Fibroblast of the conjunctiva (primary cell): Measurements from ENCODE around the gene EGFR.

Source experiments
- DNase-seq: peaks from one replicate; pipeline ENCODE4 v3.0.0-alpha.2; 2010; ENCODE audit warnings: low read depth

The EGFR gene

GRCh38 chr7:55250313-55250712 is 231.5 kb downstream of the EGFR start:
- no peak for DNase-seq

DNA sequence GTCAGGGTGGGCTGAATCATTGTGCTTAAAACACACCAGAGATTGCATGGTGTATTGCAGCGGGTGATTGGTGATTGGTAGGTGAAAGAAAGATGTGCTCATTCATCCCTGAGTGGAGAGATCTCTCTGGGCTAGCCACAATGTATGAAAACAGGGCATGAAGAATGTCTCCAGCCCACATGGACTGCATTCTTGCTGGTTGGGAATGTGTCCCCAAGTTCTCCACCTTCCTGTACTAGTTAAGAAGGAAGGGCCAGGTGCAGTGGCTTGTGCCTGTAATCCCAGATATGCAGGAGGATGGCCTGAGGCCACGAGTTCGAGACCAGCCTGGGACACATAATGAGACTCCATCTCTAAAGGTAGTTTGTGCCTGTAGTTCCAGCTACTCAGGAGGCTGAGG is 232.5 kb downstream of the EGFR start:
- DNase-seq = no peak

GRCh38 chr7:55251911-55252310 is 233.1 kb downstream of the EGFR start:
- DNase-seq = no peak

DNA sequence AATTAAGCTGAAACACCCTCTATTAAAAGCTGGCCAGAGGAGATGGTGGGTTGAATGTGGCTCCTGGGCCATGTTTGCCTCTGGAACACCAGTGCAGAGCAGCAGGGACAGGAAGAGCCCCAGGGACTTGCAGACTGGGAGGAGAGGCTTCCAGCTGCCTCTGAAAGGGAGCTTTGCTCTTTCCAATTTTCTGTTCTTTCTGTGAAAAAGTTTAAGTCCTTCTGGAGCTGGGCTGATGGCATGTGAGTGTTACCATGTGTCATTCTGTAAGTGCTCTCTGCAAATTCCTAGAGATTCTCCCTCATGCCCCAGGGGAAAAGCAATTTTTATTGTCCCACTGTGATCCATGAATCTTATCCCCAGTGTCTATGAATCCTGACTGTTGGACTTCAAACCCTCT is 233.6 kb downstream of the EGFR start:
- no peak for DNase-seq

GRCh38 chr7:55253188-55253587 is 234.4 kb downstream of the EGFR start:
- DNase-seq = no peak

DNA sequence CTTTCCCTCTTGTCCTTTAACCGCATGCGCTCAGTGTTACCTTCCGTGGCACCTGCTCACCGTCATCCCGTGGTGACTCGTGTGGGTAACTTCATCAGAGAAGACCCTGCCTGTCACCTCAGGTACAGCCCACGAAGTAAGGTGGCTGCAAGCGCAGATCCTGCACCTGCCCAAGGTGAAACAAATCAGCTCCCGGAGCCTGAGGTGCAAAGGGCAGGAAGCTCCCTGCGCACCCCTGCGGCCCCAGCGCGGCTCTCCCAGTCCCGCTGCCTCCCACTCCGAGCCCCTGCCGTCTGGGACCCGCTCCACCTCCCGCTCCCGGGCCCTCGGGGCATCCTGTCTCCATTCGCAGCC is 235.4 kb downstream of the EGFR start:
- no peak for DNase-seq

- DNase-seq = peak; percentile 43
These were observed 236.0 kb downstream of the EGFR start for GRCh38 chr7:55254596-55255495.

DNA sequence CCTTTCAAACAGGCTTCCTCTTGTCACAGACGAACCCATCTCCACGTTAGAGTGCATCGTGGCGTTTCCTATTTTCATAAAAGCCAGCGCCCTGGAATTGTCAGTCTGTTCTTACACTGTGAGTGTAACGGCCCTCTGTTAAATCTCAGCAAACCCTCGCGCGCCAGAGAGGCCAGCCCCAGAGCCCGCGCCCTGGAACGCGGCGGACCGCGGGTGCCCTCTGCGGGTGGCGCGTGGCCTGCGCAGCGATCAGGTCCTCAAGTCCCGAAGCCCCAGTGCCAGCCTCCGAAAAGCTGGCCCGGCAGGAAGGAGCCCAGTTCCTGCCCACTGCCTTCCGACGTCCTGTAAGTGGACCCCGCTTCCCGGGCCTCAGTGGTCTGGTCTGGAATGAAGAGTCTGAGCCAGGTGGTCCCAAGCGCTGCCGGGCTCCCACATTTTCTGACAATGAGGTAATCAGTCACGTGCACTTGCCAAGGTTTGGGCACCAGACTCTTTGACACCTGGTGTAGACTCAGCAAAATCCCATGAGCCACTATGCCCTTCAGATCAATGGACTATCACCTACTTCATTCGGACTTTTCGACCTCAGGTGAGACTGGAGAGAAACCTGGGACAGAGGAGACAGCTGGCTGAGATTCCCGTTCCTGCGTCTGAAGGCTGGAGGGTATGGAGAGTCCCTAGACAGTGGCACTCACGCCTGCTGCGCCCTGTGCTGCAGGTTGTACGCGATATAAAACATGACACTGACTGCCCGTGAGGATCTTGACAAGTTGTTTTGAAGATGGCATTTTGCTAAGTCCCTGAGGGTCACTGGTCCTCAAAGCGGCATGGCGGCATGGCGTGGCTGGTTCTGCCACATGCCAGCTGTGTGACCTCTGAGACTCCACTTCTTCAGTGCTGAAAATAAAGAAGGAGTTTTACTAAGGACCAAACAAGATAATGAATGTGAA is 237.0 kb downstream of the EGFR start:
- peak; percentile 63 for DNase-seq

GRCh38 chr7:55258631-55259030 is 239.8 kb downstream of the EGFR start:
- DNase-seq = no peak

GRCh38 chr7:55260171-55260570 is 241.4 kb downstream of the EGFR start:
- DNase-seq = no peak

DNA sequence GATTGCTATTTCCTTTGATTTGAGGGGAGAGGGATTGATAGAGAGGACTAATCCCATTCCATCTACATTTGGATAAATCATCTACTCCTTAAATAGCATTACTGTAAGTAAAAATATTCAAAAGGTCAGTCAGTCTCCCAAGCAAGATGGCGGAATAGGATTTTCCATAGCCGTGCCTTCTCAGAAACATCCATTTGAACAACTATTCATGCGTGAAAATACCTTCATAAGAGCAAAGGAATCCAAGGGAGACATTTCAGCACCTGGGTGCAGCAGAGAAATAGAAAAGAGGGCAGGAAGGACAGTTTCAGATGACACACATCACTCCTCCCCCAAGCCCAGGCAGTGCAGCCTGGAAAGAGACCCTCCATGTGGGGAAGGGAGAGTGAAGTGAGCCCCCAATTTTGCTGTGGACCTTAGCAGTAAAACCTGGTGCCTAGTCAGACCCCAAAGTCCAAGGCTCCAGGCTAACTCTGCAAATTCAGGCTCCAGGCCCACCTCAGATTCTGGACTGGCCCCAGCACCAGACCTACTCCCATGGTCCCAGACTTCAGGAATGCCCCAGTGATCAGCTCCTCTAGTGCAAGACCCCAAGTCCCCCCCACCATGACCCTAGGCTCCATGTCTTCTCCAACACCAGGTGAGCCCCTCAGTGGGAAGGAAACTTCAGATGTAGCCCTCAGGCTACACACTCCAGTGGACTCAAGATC is 242.0 kb downstream of the EGFR start:
- DNase-seq = no peak
